Renal pelvis (tissue), 12 donors: ENCODE results near the gene ADAM30. TPM values are rescaled to one million over a fixed set of nuclear protein-coding genes. Genes with fewer than 3 reads are reported as not detected.

ENCODE experiments used
- DNase-seq: peaks from one replicate; pipeline ENCODE4 v3.0.0-alpha.2; 2013
- long read RNA-seq, 16 experiments: transcript quantifications; one replicate each; lab custom pipeline, GENCODE V29; 2026
- polyA plus RNA-seq, 3 donors: library from polyadenylated mRNA; unstranded; fragments of 120-200 nt; gene quantifications; one replicate each; pipeline ENCODE4 v1.2.1, GENCODE V29; 2013; ENCODE audit not compliant: insufficient read length in 3 of 3

ADAM30 gene
- not detected for polyA plus RNA-seq
- long read RNA-seq, donor 1 = 0 reads
- long read RNA-seq, donor 2 = 0 reads
- long read RNA-seq, donor 3 = 0 reads
- long read RNA-seq, donor 4 = 0 reads
- long read RNA-seq, donor 5 = 0 reads
- long read RNA-seq, donor 6 = 0 reads
- long read RNA-seq, donor 7 = 0 reads
- long read RNA-seq, donor 8 = 0 reads
- long read RNA-seq, donor 9 = 0 reads
- long read RNA-seq, donor 10 = 0 reads
- long read RNA-seq, donor 11 = 0 reads
- long read RNA-seq, donor 12 = 0 reads
- long read RNA-seq, donor 13 = 0 reads
- long read RNA-seq, donor 14 = 0 reads
- long read RNA-seq, donor 15 = 0 reads
- long read RNA-seq, donor 16 = 0 reads

DNA sequence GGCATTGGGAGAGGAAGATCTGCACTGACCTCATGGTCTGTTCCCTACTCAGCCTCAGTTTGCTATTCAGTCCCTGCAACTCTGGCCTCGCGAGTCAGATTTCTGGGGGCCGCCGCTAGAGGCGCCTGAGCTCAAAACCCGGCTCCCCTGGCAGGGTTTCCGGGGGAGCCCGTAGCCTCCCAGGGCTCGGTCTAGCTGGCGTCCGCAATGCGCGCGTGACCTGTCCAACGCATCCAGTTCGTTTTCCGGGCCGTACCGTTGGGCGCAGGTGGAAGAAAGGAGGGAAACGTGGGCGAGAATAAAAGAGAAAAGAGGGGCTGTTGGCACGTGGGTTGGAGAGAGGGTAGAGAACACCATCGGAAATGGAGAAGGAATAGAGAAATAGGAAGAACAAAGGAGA, at the start of gene ADAM30:
ADAM30 (minus strand) TSS at position 213 of the 400 bp plus-strand sequence; CDS start at position 34, 179 bp downstream.
- no peak for DNase-seq

GRCh38 chr1:119943216-119943615, 46.9 kb upstream of the ADAM30 start:
- no peak for DNase-seq

- DNase-seq = no peak
These were observed 45.1 kb upstream of the ADAM30 start for GRCh38 chr1:119941392-119941791.

DNA sequence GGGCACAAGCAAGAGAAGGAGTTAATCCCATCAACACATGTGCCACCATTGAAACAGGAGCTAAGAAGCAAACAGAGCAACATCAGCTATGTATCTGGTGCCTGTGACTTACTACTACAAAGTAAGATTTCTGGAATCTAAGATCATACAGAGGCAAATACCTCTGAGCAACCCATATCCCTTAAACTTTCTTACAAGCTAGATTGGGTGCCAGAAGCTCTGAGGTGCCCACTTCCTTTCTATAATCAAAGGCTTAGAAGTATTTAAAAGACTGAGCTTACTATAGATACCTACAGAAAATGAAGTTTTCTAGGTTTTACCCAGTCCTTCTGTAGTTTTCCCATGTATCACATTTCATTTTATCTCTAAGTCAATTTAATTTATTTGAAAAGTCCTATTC, 44.4 kb upstream of the ADAM30 start:
- no peak for DNase-seq

DNA sequence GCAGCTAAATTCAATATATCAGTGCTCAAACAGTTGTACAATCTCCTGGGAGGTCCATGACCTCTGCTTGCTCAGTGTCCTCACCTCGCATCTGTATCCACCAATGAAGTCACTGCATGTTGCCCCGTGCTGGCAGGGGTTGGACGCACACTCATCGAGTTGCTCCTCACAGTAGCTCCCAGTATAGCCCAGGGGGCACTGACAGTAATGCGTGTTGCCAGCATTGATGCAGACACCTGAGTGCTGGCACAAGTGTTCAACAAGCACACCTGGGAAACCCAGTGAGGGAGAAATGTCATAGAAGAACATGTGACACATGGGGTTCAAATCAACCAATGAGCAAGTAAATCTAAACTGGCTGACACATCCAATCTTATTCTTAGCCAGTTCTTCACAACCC, 40.9 kb upstream of the ADAM30 start:
- no peak for DNase-seq

DNA sequence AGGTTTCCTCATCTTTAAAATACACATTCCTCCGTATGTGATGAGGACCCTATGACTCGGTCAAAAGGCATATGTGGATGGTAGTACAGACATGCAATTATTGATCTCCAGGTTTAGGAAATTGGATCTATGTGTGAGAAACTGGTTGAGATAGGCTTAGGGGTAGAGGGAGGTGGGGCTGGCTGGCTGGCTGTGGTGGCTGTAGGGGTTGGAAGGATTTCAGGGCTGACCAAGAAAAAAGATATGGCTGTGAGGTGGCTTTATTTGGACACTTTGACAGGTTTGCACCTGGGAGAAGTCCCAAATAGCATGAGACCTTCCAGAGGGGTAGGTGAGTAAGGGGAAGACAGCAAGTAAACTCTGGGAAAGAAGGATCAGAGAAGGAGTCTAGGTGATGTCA, 39.6 kb upstream of the ADAM30 start:
- no peak for DNase-seq

DNA sequence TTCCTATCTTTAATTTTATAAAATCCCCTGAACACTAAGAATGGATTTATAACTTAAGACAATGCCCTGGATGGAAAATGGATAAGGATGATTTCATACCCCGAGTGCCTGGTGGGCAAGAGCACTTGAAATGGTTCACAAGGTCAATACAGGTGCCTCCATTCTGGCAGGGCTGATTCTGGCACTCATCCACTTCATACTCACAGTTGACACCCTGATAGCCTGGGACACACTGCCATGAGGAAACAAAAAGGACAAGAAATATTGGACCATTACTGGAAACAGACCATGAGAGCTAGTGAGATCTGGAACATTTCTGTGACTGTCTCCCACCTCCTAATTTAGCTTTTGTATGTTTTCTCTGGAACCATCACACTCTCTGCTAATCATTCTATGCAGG, 39.1 kb upstream of the ADAM30 start:
- no peak for DNase-seq

DNA sequence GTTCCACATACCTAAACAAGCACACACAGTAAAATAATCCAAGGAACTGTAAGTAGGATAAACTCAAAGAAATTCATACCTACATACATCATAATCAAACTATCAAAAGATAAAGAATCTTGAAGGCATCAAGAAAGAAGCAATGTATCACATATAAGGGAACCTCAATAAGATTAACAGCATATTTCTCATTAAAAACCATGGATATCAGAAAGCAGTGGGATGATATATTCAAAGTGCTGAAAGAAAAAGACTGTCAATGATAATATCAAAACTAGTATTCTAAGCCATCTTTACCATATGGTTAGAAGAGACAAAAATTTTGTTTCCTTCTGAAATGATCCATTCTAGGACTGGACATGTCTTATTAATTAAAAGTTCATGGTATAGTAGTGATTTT, 37.1 kb upstream of the ADAM30 start:
- DNase-seq = no peak

- DNase-seq = no peak
These were observed 33.5 kb upstream of the ADAM30 start for GRCh38 chr1:119929643-119930315.

DNA sequence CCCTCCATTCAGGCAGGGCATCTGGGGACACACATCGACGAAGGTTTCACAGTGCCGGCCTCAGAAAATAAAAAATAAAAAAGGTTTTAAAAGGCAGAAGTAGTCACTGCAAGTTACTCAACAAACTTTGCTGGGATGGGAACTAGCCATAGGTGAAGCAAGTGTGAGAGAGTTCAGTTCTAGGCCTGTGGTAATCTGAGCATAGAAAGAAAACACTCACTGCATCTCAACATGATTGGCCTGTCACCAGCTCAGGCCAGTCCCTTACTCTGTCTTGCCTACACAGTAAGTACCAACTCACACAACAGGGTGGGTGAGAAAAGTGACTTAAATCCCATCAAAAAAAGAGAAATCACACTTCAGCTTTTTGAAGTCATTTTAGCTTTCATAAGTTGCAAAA, 30.2 kb upstream of the ADAM30 start:
- no peak for DNase-seq

DNA sequence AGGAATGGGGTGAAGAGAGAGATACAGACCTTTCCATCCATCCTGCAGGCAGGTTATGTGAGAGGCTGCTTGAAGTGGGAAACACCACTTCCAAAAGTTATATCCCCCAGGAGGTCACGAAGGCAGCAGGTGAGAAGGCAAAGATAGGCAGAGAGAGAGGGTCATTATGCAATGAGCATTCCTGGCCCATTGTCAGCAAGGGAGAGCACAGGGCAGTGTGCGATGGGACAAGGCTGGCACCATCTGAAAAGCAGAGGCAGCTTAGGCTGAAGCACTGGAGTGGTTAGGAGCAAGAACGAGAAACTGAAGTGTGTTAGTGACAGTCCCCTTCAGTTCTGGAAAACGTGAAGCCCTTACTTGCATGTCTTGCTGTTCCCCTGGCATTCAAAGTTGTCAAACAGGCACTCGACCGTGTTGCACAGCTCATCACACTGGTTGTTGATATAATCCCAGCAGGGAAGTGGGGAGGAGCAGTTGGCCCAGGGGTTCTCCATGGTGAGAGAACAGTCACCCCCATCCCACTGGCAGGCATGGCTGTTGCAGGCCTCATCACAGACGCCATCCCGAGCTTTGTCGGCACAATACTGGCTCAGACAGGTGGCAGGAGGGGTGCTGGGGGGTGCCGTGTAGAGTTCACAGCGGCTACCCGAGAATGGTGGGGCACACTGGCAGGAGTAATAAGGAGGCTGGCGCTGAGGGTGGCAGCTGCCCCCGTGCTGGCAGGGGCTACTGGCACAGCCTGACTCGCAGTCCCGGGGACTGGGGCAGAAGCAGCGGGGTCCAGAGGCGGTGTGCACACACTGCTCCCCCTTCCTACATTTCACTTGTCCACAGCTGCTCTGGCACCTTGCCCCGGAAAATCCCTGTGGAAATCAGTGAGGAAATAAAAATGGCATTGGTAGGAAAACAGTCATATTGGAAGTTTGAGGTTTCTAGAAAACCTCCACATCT, 28.9 kb upstream of the ADAM30 start:
- no peak for DNase-seq

GRCh38 chr1:119920104-119920968, 24.0 kb upstream of the ADAM30 start:
- no peak for DNase-seq

DNA sequence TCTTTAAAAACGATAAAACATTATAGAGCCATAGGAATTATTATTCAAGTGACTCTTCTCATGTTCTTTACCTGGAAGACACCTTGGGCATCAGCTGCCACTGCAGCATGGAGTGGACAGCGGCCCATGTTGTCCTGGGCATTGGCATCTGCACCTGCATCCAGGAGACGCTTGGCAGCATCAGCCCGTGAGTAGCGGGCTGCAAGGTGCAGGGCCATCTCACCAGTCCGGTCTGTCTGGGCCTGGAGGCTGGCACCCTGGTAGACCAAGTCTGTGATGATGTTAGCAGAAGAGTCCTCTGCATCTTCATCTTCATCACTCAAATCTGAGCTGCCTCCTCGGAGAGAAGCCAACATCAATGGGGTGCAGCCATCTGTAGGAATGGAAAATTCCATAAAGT, 22.9 kb upstream of the ADAM30 start:
- no peak for DNase-seq

DNA sequence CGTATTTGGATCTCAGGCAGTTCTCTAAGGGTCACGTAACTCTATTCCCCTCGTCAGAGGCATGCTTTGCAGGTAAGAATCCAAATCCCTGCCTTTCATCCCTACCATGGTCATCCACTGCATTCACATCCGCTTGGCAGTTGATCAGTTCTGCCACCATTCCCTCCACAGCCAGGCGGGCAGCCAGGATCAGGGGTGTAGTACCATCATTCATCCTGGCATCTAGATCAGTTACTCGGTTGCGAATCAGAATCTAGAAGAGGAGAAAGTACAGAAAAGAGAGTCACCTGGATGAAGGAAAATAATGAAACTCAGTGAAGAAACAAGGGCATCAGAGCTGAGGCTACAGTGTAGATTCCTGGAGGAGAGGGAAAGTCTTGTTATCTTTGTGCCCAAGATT, 22.0 kb upstream of the ADAM30 start:
- no peak for DNase-seq

DNA sequence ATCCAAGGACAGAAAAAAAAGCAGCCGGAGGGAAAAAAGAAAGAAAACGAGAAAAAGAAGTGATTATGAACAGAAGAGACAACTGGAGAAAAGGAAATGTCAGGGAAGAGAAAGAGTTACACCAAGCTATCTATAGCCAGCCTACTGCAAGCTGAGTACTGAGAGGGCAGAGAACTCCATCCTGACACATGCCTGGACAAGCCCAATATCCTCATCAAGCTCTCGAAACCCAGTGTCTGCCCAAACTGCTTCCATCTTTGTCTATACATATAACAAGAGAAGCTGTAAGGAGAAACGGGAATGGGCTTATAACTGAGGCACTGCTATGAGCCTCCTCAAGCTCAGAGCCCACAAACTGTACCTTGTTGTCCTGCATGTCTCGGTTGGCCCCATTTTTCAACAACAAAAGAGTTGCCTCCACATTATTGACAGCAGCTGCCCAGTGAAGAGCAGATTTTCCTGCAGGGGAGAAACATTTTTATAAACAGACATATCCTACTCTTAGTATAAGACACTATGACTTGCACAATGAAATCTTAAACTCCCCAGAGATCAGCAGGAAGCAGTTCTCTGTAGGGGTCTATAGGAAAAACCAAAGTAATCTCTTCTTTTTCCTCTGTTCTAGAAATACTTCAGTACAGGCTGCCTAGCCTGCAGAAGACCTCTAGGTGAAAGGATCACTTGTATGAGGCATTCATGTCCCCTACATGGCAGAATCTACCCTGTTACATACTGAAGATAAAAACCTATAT, 21.2 kb upstream of the ADAM30 start:
- DNase-seq = no peak

DNA sequence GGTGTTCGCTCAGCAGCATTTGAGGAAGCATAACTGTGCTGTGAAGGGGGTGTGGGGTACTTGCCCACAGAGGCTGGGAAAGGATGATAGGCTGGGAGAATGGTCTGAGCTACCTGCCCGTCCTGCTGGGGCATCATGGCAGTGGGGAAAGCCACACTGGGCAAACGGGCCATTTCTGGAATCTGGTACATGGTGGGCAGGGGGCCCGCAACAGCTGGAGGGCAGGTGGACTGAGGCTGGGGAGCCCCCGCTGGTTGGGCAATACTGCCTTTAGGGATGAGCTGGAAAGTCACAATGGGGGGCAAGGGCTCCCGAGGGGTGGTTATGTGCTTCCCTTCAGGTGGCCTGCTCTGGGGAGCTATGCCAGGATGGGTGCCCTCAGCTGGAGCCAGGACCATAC, 19.2 kb upstream of the ADAM30 start:
- DNase-seq = no peak

DNA sequence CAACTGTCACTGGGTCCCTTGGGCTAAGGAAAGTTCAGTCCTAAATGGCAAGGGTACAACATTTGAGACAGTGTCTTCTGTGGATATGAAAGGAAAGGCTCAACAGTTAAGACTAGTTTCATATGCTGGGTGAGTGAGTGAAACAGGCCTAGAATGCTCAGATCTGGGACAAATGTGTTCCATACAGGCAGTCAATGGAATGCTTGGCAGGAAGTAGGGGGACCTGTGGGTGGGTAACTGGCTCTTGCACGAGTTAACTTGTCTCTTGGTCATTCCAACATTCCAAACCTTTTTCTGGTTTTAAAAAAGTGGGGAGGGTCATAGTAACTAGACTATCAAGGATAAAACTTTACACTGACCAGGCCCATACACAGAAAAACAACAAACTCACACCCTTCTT, 17.8 kb upstream of the ADAM30 start:
- DNase-seq = no peak

GRCh38 chr1:119912963-119913362, 16.6 kb upstream of the ADAM30 start:
- DNase-seq = no peak

- no peak for DNase-seq
These were observed 15.5 kb upstream of the ADAM30 start for GRCh38 chr1:119911775-119912174.

DNA sequence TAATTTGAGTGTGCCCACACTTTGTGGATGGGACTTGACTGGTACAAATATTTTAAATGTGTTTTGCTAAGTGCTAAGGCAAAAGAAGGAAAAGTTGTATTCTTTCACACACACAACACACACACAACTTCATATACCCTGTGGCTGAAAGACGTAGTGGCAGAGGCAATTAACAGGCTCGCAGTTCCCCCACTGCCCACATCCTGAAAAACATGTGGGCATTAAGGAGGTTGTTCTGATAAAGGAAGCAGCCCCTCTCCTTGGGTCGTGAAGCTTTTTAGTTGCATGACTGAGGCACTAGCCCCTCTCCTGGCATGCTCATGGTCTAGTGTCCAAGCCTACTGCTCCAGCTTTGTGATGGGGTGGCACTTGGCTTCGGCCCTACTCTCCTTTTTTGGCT, 14.3 kb upstream of the ADAM30 start:
- DNase-seq = no peak
